Measurements from ENCODE around the gene SART3.

DNA sequence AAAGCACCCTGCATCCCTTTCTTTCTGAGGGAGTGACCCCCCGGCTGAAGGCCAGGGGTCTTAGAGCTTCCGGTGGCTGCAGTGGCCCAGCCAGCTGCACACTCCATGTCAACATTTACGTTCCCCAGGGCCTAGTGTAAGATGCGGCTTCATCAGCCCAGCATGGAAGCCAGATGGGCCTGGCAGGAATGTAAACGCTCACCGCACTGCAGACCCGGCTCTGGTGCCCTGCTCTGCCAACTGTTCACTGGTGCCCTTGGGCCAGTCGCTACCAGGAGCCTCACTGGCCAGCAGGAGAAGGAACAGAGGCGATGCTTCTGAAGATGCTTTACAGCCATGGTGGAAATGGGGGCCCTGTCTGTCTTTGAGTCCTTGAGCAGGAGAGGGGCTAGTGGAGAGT is 45.5 kb upstream of the SART3 start:
- TF ChIP-seq SMC3 (IDR thresholded peaks at IDR 0.05; ENCODE audit: low read depth, low read length) = no peak
- TF ChIP-seq MXI1 (IDR thresholded peaks at IDR 0.05; ENCODE audit: borderline replicate concordance, low read depth, low read length) = no peak
- TF ChIP-seq BHLHE40 (IDR thresholded peaks at IDR 0.05; ENCODE audit: low read depth, low read length) = no peak
- TF ChIP-seq, protein P1, sequence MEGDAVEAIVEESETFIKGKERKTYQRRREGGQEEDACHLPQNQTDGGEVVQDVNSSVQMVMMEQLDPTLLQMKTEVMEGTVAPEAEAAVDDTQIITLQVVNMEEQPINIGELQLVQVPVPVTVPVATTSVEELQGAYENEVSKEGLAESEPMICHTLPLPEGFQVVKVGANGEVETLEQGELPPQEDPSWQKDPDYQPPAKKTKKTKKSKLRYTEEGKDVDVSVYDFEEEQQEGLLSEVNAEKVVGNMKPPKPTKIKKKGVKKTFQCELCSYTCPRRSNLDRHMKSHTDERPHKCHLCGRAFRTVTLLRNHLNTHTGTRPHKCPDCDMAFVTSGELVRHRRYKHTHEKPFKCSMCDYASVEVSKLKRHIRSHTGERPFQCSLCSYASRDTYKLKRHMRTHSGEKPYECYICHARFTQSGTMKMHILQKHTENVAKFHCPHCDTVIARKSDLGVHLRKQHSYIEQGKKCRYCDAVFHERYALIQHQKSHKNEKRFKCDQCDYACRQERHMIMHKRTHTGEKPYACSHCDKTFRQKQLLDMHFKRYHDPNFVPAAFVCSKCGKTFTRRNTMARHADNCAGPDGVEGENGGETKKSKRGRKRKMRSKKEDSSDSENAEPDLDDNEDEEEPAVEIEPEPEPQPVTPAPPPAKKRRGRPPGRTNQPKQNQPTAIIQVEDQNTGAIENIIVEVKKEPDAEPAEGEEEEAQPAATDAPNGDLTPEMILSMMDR (conservative IDR thresholded peaks at IDR 0.05; ENCODE audit: low read depth, low read length) = no peak
- no peak for TF ChIP-seq POLR2A (IDR thresholded peaks at IDR 0.05; ENCODE audit: low read depth, low read length)
- no peak for TF ChIP-seq MAFK (IDR thresholded peaks at IDR 0.05; ENCODE audit: low read depth, low read length)
- TF ChIP-seq RCOR1 (IDR thresholded peaks at IDR 0.05; ENCODE audit: insufficient replicate concordance, low read length) = no peak
- TF ChIP-seq FOS (IDR thresholded peaks at IDR 0.05; ENCODE audit: low read depth, low read length) = no peak
- TF ChIP-seq CEBPB (IDR thresholded peaks at IDR 0.05; ENCODE audit: low read depth, low read length) = no peak

Data from IMR-90 (cell line).